ENCODE measurements around the gene PTPRT.

PTPRT gene

GRCh38 chr20:42442716-42443115 is 747.0 kb downstream of the PTPRT start:
- TF ChIP-seq CREB1 (IDR thresholded peaks at IDR 0.05; ENCODE audit: low read depth) (no peak), CEBPB (IDR thresholded peaks at IDR 0.05) (no peak), EGR1 (IDR thresholded peaks at IDR 0.05) (no peak), FOXM1 (IDR thresholded peaks at IDR 0.05; ENCODE audit: borderline replicate concordance, low read depth) (no peak)

GRCh38 chr20:42441864-42442331 is 747.8 kb downstream of the PTPRT start:
- no peak for TF ChIP-seq FOXM1 (IDR thresholded peaks at IDR 0.05; ENCODE audit: borderline replicate concordance, low read depth)
- no peak for TF ChIP-seq YY1 (IDR thresholded peaks at IDR 0.05; ENCODE audit: low read depth)
- no peak for TF ChIP-seq RAD21 (IDR thresholded peaks at IDR 0.05; ENCODE audit: low read depth)
- no peak for TF ChIP-seq TAF1 (IDR thresholded peaks at IDR 0.05; ENCODE audit: low read depth)
- TF ChIP-seq ZBTB7A (IDR thresholded peaks at IDR 0.05; ENCODE audit: low read depth): no peak
- no peak for TF ChIP-seq TCF12 (IDR thresholded peaks at IDR 0.05; ENCODE audit: low read depth)
- TF ChIP-seq CEBPB (IDR thresholded peaks at IDR 0.05): no peak
- no peak for TF ChIP-seq REST (IDR thresholded peaks at IDR 0.05; ENCODE audit: low read depth)
- no peak for TF ChIP-seq EGR1 (IDR thresholded peaks at IDR 0.05)
- no peak for TF ChIP-seq USF1 (IDR thresholded peaks at IDR 0.05)
- no peak for TF ChIP-seq CREB1 (IDR thresholded peaks at IDR 0.05; ENCODE audit: low read depth)
- TF ChIP-seq TEAD4 (IDR thresholded peaks at IDR 0.05): no peak
- TF ChIP-seq EP300 (IDR thresholded peaks at IDR 0.05; ENCODE audit: borderline replicate concordance): no peak
- TF ChIP-seq NFIC (IDR thresholded peaks at IDR 0.05): no peak

GRCh38 chr20:42441196-42441863 is 748.4 kb downstream of the PTPRT start:
- TF ChIP-seq TEAD4 (IDR thresholded peaks at IDR 0.05) (no peak), EP300 (IDR thresholded peaks at IDR 0.05; ENCODE audit: borderline replicate concordance) (no peak), RAD21 (IDR thresholded peaks at IDR 0.05; ENCODE audit: low read depth) (no peak), CREB1 (IDR thresholded peaks at IDR 0.05; ENCODE audit: low read depth) (no peak), ZBTB7A (IDR thresholded peaks at IDR 0.05; ENCODE audit: low read depth) (no peak), TAF1 (IDR thresholded peaks at IDR 0.05; ENCODE audit: low read depth) (no peak), MAX (IDR thresholded peaks at IDR 0.05) (no peak), CEBPB (IDR thresholded peaks at IDR 0.05) (no peak), TCF12 (IDR thresholded peaks at IDR 0.05; ENCODE audit: low read depth) (no peak), USF1 (IDR thresholded peaks at IDR 0.05) (no peak), YY1 (IDR thresholded peaks at IDR 0.05; ENCODE audit: low read depth) (no peak), EGR1 (IDR thresholded peaks at IDR 0.05) (no peak), REST (IDR thresholded peaks at IDR 0.05; ENCODE audit: low read depth) (no peak), NFIC (IDR thresholded peaks at IDR 0.05) (no peak), FOXM1 (IDR thresholded peaks at IDR 0.05; ENCODE audit: borderline replicate concordance, low read depth) (no peak)

- no peak for TF ChIP-seq RAD21 (IDR thresholded peaks at IDR 0.05; ENCODE audit: low read depth)
- no peak for TF ChIP-seq FOXM1 (IDR thresholded peaks at IDR 0.05; ENCODE audit: borderline replicate concordance, low read depth)
- TF ChIP-seq CREB1 (IDR thresholded peaks at IDR 0.05; ENCODE audit: low read depth): no peak
- TF ChIP-seq EGR1 (IDR thresholded peaks at IDR 0.05): no peak
- no peak for TF ChIP-seq CEBPB (IDR thresholded peaks at IDR 0.05)
- no peak for TF ChIP-seq YY1 (IDR thresholded peaks at IDR 0.05; ENCODE audit: low read depth)
- no peak for TF ChIP-seq TAF1 (IDR thresholded peaks at IDR 0.05; ENCODE audit: low read depth)
- no peak for TF ChIP-seq TEAD4 (IDR thresholded peaks at IDR 0.05)
- no peak for TF ChIP-seq EP300 (IDR thresholded peaks at IDR 0.05; ENCODE audit: borderline replicate concordance)
- TF ChIP-seq REST (IDR thresholded peaks at IDR 0.05; ENCODE audit: low read depth): no peak
These were observed 754.5 kb downstream of the PTPRT start for GRCh38 chr20:42435230-42435629.

All from Ishikawa (cell line).